NB4 (cell line): ENCODE data around the gene BHLHA9.

Experiments
- CTCF ChIP-seq: IDR thresholded peaks from one replicate; pipeline ENCODE4 v1.5.1; 2012; ENCODE audit warnings: low read depth, low read length
- MYC ChIP-seq: IDR thresholded peaks from 2 replicates; pipeline ENCODE4 v1.6.1; 2011; ENCODE audit warnings: low read depth, low read length
- POLR2A ChIP-seq: IDR thresholded peaks from 2 replicates; pipeline ENCODE4 v1.6.1; 2011; ENCODE audit warnings: mild to moderate bottlenecking; ENCODE audit not compliant: insufficient read length; ENCODE audit errors: extremely low read depth

- TF ChIP-seq CTCF (no peak), POLR2A (no peak), MYC (no peak)
Observed at GRCh38 chr17:1228781-1229348, 41.4 kb upstream of the BHLHA9 start.
